ENCODE measurements around the gene TMEM141.

TMEM141 gene

DNA sequence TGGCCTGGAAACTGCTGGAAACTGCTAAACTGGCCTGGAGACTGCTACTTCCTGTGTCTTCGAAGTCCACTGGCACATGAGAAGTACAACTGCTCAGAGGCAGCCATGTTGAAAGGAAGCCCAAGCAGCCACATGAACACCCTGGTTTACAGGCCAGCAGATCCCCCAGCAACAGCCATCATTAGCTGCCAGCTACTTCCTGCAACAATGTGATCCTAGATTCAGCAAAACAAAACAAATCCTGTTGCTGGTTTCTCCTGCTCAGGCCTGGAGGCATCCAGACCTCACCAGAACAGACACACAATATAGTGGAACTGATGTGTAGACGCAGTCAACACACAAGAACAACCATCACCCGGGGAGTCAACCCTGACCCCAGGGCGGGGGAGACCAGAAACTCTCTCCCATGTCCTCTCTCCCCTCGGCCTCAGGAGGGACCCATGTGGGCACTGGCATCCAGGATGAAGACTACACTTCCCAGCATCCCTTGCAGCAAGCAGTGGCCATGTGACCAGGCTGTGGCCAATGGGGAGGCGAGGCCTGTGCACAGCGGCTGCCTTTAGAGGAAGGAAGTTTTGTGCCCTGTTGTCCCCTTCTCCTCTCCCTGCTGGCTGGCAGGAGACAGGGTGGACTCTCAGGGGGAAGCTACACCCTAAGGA, 17.6 kb upstream of the TMEM141 start:
- Histone ChIP-seq H3K79me2 (ENCODE audit: insufficient read depth, low read length) (no peaks in the 10 kb centered on the region), H3K4me2 (ENCODE audit: insufficient read depth, low read length) (no peak overlapping the region), H3K9me3 (ENCODE audit: insufficient read depth, low read length, severe bottlenecking) (peaks cover 8% of the 10 kb centered on the region), H2AFZ (ENCODE audit: low read depth, low read length) (peak overlapping the region; percentile 47; the same call in 1 of the 2 replicates), H3K27me3 (ENCODE audit: insufficient read depth, low read length, poor library complexity) (peaks cover 3% of the 10 kb centered on the region), H3K9ac (ENCODE audit: low read depth, low read length) (no peak overlapping the region), H3K36me3 (ENCODE audit: insufficient read depth, low read length) (no peaks in the 10 kb centered on the region), H3K4me1 (ENCODE audit: insufficient read depth, low read length) (no peaks in the 10 kb centered on the region), H3K4me3 (ENCODE audit: low read depth in 1 of 2, low read length in 2 of 2) (no peak overlapping the region), H3K27ac (ENCODE audit: low read length) (no peak overlapping the region), H4K20me1 (ENCODE audit: insufficient read depth, low read length) (no peaks in the 10 kb centered on the region)
- DNase-seq (peak; percentile 43), ATAC-seq (ENCODE audit: insufficient read depth, low read depth) (peak; percentile 74)
- TF ChIP-seq, protein P1, sequence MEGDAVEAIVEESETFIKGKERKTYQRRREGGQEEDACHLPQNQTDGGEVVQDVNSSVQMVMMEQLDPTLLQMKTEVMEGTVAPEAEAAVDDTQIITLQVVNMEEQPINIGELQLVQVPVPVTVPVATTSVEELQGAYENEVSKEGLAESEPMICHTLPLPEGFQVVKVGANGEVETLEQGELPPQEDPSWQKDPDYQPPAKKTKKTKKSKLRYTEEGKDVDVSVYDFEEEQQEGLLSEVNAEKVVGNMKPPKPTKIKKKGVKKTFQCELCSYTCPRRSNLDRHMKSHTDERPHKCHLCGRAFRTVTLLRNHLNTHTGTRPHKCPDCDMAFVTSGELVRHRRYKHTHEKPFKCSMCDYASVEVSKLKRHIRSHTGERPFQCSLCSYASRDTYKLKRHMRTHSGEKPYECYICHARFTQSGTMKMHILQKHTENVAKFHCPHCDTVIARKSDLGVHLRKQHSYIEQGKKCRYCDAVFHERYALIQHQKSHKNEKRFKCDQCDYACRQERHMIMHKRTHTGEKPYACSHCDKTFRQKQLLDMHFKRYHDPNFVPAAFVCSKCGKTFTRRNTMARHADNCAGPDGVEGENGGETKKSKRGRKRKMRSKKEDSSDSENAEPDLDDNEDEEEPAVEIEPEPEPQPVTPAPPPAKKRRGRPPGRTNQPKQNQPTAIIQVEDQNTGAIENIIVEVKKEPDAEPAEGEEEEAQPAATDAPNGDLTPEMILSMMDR (IDR thresholded peaks at IDR 0.05; ENCODE audit: borderline replicate concordance, extremely low read depth, low read length, poor library complexity, severe bottlenecking): no peak
- TF ChIP-seq EZH2 (IDR thresholded peaks at IDR 0.05; ENCODE audit: borderline replicate concordance, low read depth, low read length, severe bottlenecking): no peak

DNA sequence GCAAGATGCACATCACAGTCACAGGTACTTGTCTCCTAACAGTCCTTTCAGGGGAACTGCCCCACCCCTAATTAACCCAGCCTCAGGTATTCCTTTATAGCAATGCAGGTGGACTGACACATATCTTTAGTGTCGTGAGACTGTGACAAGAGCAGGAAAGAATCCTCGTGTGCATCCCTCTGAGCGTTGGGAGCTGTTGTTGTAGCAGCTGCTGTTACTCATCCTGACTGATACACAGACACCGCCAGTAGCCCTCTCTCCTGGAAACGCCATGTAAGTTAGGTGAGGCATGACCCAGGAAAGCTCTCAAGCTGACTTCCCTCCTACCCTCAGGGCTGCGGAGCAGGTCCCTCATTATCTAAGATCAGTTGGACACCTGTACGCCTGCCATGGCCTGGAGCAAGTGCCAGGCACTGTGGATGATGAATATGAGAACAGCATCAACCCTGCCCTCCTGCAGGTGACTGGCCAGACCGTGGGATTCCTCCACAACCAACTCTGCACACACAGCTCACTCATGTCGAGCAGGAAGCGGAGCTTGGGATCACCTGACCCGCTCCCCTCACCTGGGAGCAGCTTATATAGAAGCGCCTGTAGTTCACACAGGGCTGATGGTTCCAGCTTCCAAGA, 16.6 kb upstream of the TMEM141 start:
- H3K9me3 ChIP-seq (ENCODE audit: insufficient read depth, low read length, severe bottlenecking): peaks cover 8% of the 10 kb centered on the region
- H2AFZ ChIP-seq (ENCODE audit: low read depth, low read length): no peak overlapping the region
- no peaks in the 10 kb centered on the region for H3K79me2 ChIP-seq (ENCODE audit: insufficient read depth, low read length)
- no peak for ATAC-seq (ENCODE audit: insufficient read depth, low read depth)
- H3K36me3 ChIP-seq (ENCODE audit: insufficient read depth, low read length): no peaks in the 10 kb centered on the region
- no peaks in the 10 kb centered on the region for H4K20me1 ChIP-seq (ENCODE audit: insufficient read depth, low read length)
- no peak overlapping the region for H3K9ac ChIP-seq (ENCODE audit: low read depth, low read length)
- H3K4me3 ChIP-seq (ENCODE audit: low read depth in 1 of 2, low read length in 2 of 2): no peak overlapping the region
- no peaks in the 10 kb centered on the region for H3K4me1 ChIP-seq (ENCODE audit: insufficient read depth, low read length)
- DNase-seq: no peak
- peaks cover 7% of the 10 kb centered on the region for H3K27me3 ChIP-seq (ENCODE audit: insufficient read depth, low read length, poor library complexity)
- TF ChIP-seq EZH2 (IDR thresholded peaks at IDR 0.05; ENCODE audit: borderline replicate concordance, low read depth, low read length, severe bottlenecking): no peak
- TF ChIP-seq, protein P1 (IDR thresholded peaks at IDR 0.05; ENCODE audit: borderline replicate concordance, extremely low read depth, low read length, poor library complexity, severe bottlenecking): no peak
- H3K27ac ChIP-seq (ENCODE audit: low read length): no peak overlapping the region
- no peak overlapping the region for H3K4me2 ChIP-seq (ENCODE audit: insufficient read depth, low read length)

DNA sequence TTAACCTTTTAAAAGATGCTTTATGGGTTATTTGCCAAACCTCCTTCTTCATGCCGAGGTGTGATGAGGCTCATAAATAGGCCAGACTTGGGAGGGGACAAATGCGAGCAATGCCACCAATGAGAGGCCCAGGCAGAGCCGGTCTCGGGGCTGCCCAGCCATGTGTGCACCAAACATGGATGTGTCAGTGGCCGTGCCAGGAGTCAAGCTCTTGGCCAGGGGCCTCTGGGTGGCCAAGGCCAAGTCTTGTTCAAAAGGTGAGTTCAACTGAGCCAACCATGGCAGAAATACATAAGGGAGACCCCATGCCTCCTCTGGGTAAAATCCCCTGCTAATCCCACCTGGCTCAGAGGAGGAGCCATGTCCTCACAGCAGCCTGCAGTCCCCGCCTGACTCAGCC, 16.0 kb upstream of the TMEM141 start:
- Histone ChIP-seq H3K79me2 (ENCODE audit: insufficient read depth, low read length) (no peaks in the 10 kb centered on the region), H3K9ac (ENCODE audit: low read depth, low read length) (no peak overlapping the region), H2AFZ (ENCODE audit: low read depth, low read length) (no peak overlapping the region), H3K4me2 (ENCODE audit: insufficient read depth, low read length) (no peak overlapping the region), H3K36me3 (ENCODE audit: insufficient read depth, low read length) (no peaks in the 10 kb centered on the region), H3K4me1 (ENCODE audit: insufficient read depth, low read length) (no peaks in the 10 kb centered on the region), H4K20me1 (ENCODE audit: insufficient read depth, low read length) (no peaks in the 10 kb centered on the region), H3K27me3 (ENCODE audit: insufficient read depth, low read length, poor library complexity) (peaks cover 11% of the 10 kb centered on the region), H3K4me3 (ENCODE audit: low read depth in 1 of 2, low read length in 2 of 2) (no peak overlapping the region), H3K27ac (ENCODE audit: low read length) (no peak overlapping the region), H3K9me3 (ENCODE audit: insufficient read depth, low read length, severe bottlenecking) (peaks cover 8% of the 10 kb centered on the region)
- TF ChIP-seq EZH2 (IDR thresholded peaks at IDR 0.05; ENCODE audit: borderline replicate concordance, low read depth, low read length, severe bottlenecking): no peak
- TF ChIP-seq, protein P1 (IDR thresholded peaks at IDR 0.05; ENCODE audit: borderline replicate concordance, extremely low read depth, low read length, poor library complexity, severe bottlenecking): no peak
- DNase-seq (no peak), ATAC-seq (ENCODE audit: insufficient read depth, low read depth) (no peak)
